ENCODE data around the gene KCNJ9. TPM values are rescaled to one million over a fixed set of nuclear protein-coding genes. Genes with fewer than 3 reads are reported as not detected.

KCNJ9 gene
- polyA plus RNA-seq, 1 donor from 2014 or later = 8.0 TPM

DNA sequence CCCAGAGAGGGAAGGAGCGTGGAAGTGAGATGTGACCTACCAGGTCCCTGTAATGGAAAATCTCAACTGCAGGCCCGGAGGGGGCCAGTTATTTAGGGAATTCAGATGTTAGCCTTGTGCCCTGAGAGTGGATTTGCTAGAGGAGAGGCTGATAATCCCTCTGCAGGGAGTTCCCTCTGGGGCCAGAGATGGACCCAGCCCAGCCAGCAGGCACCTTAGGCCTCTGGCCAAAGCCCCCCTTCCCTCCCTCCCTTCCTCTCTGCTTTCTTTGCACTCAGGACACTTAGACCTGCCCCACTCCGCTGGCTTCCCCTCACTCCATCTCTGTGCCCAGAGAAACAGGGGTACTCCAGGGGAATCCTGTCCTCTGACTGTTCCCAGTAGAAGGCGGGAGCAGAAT, 32.7 kb downstream of the KCNJ9 start:
- Histone ChIP-seq H3K9ac (ENCODE audit: low read length) (no peak overlapping the region), H4K20me1 (ENCODE audit: insufficient read depth) (no peaks in the 10 kb centered on the region), H3K9me3 (ENCODE audit: low read length) (no peaks in the 10 kb centered on the region), H3K36me3 (ENCODE audit: insufficient read depth, low read length) (no peaks in the 10 kb centered on the region), H3F3A (ENCODE audit: insufficient read depth, low read length, poor library complexity, severe bottlenecking) (no peaks in the 10 kb centered on the region), H3K27ac (ENCODE audit: low read length) (no peak overlapping the region), H3K27me3 (ENCODE audit: insufficient read depth, low read depth, low read length) (no peaks in the 10 kb centered on the region), H3K4me3 (ENCODE audit: low read length) (no peak overlapping the region), H2AFZ (ENCODE audit: low read depth, low read length) (no peak overlapping the region), H3K79me2 (replicated peaks; ENCODE audit: insufficient read depth, low read length) (no peaks in the 10 kb centered on the region), H3K9me2 (ENCODE audit: insufficient read depth, low read length) (no peaks in the 10 kb centered on the region), H3K4me2 (ENCODE audit: low read length) (no peak overlapping the region)
- no peak for TF ChIP-seq EZH2 (IDR thresholded peaks at IDR 0.05; ENCODE audit: borderline replicate concordance, insufficient read depth, low read length, poor library complexity, severe bottlenecking)
- TF ChIP-seq RAD21 (conservative IDR thresholded peaks at IDR 0.05) = no peak

DNA sequence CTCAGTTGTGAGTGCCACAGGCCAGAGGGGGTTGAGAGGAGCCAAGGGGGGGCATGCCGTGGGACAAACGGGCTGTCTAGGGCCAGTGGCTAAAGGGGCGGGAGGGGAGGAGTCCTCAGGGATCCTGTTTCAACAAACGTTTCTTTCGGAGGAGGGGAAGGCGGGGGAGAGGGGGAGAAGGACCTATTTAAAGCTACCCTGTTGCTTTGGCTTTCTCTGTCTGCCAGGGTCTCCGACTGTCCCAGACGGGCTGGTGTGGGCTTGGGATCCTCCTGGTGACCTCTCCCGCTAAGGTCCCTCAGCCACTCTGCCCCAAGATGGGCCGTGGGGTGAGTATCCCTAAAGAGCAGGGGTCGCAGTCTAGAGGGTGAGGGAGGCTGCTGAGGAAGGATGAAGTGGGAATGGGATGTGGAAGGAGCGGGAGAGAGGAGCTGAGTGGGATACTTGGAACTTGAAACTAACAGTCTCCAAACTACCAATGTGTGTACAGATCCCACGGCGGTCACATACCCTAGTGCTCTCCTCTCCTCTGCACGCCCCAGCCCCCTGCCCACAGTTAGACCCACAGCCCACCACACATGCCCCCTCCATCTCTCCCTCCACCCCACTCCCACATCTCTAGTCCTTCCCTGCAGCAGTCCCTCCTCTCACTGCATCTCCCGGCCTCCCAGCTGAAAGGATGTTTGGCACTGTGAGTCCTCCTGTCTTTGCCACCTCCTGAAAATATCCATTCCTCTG, 34.4 kb downstream of the KCNJ9 start, which contains the start of gene ATP1A2:
ATP1A2 (plus strand) TSS at position 215 of the 738 bp plus-strand sequence; CDS start at position 318, 103 bp downstream.
- Histone ChIP-seq H4K20me1 (ENCODE audit: insufficient read depth) (no peaks in the 10 kb centered on the region), H3K4me3 (ENCODE audit: low read length) (no peak within 1 kb of the TSS), H2AFZ (ENCODE audit: low read depth, low read length) (no peak within 1 kb of the TSS), H3K9me3 (ENCODE audit: low read length) (no peaks in the 10 kb centered on the region), H3F3A (ENCODE audit: insufficient read depth, low read length, poor library complexity, severe bottlenecking) (no peaks in the 10 kb centered on the region), H3K36me3 (ENCODE audit: insufficient read depth, low read length) (no peaks in the 10 kb centered on the region), H3K27ac (ENCODE audit: low read length) (no peak within 1 kb of the TSS), H3K27me3 (ENCODE audit: insufficient read depth, low read depth, low read length) (no peaks in the 10 kb centered on the region), H3K9ac (ENCODE audit: low read length) (no peak within 1 kb of the TSS), H3K79me2 (replicated peaks; ENCODE audit: insufficient read depth, low read length) (no peaks in the 10 kb centered on the region), H3K4me2 (ENCODE audit: low read length) (no peak within 1 kb of the TSS), H3K9me2 (ENCODE audit: insufficient read depth, low read length) (no peaks in the 10 kb centered on the region)
- TF ChIP-seq TAF1 (IDR thresholded peaks at IDR 0.05; ENCODE audit: low read depth) = no peak
- no peak for TF ChIP-seq MXI1 (conservative IDR thresholded peaks at IDR 0.05; ENCODE audit: poor library complexity, severe bottlenecking)
- TF ChIP-seq POLR2AphosphoS5 (IDR thresholded peaks at IDR 0.05) = no peak
- no peak for TF ChIP-seq EZH2 (IDR thresholded peaks at IDR 0.05; ENCODE audit: borderline replicate concordance, insufficient read depth, low read length, poor library complexity, severe bottlenecking)
- TF ChIP-seq, protein P1, sequence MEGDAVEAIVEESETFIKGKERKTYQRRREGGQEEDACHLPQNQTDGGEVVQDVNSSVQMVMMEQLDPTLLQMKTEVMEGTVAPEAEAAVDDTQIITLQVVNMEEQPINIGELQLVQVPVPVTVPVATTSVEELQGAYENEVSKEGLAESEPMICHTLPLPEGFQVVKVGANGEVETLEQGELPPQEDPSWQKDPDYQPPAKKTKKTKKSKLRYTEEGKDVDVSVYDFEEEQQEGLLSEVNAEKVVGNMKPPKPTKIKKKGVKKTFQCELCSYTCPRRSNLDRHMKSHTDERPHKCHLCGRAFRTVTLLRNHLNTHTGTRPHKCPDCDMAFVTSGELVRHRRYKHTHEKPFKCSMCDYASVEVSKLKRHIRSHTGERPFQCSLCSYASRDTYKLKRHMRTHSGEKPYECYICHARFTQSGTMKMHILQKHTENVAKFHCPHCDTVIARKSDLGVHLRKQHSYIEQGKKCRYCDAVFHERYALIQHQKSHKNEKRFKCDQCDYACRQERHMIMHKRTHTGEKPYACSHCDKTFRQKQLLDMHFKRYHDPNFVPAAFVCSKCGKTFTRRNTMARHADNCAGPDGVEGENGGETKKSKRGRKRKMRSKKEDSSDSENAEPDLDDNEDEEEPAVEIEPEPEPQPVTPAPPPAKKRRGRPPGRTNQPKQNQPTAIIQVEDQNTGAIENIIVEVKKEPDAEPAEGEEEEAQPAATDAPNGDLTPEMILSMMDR (IDR thresholded peaks at IDR 0.05; ENCODE audit: poor library complexity, severe bottlenecking) = no peak
- TF ChIP-seq, protein P2, sequence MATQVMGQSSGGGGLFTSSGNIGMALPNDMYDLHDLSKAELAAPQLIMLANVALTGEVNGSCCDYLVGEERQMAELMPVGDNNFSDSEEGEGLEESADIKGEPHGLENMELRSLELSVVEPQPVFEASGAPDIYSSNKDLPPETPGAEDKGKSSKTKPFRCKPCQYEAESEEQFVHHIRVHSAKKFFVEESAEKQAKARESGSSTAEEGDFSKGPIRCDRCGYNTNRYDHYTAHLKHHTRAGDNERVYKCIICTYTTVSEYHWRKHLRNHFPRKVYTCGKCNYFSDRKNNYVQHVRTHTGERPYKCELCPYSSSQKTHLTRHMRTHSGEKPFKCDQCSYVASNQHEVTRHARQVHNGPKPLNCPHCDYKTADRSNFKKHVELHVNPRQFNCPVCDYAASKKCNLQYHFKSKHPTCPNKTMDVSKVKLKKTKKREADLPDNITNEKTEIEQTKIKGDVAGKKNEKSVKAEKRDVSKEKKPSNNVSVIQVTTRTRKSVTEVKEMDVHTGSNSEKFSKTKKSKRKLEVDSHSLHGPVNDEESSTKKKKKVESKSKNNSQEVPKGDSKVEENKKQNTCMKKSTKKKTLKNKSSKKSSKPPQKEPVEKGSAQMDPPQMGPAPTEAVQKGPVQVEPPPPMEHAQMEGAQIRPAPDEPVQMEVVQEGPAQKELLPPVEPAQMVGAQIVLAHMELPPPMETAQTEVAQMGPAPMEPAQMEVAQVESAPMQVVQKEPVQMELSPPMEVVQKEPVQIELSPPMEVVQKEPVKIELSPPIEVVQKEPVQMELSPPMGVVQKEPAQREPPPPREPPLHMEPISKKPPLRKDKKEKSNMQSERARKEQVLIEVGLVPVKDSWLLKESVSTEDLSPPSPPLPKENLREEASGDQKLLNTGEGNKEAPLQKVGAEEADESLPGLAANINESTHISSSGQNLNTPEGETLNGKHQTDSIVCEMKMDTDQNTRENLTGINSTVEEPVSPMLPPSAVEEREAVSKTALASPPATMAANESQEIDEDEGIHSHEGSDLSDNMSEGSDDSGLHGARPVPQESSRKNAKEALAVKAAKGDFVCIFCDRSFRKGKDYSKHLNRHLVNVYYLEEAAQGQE (IDR thresholded peaks at IDR 0.05; ENCODE audit: borderline replicate concordance) = no peak
- TF ChIP-seq SMC3 (conservative IDR thresholded peaks at IDR 0.05; ENCODE audit: poor library complexity) = no peak
- no peak for TF ChIP-seq RAD21 (conservative IDR thresholded peaks at IDR 0.05)
- no peak for TF ChIP-seq EP300 (conservative IDR thresholded peaks at IDR 0.05; ENCODE audit: poor library complexity, severe bottlenecking)

Data from neural cell (in vitro differentiated cells).